HG02588 (cell line): ENCODE results near the gene LRRC70.
"Not testable (repeated sequence)": the region's sequence is repeated elsewhere in the genome, so short reads cannot be mapped to it uniquely, and the experiment has no call there.

Experiments
- ATAC-seq: cut with Tn5 transposase; IDR thresholded peaks from one replicate; pipeline ENCODE4 v1.9.1; 2021; ENCODE audit warnings: mild to moderate bottlenecking, moderate library complexity; ENCODE audit not compliant: unreplicated experiment

Gene LRRC70

DNA sequence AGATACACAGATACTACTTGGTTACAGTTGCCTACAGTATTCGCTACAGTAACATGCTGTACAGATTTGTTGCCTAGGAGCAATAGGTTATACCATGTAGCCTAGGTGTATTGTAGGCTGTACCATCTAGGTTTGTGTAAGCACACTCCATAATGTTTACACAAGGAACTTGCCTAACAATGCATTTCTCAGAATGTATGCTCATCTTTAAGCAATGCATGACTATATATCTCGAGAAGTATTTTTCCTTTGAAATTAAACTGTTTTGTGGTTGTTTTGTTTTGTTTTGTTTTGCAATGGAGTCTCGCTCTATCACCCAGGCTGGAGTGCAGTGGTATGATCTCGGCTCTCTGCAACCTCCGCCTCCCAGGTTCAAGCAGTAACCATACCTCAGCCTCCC is 25.3 kb downstream of the LRRC70 start:
- ATAC-seq: no peak

GRCh38 chr5:62605638-62606037 is 27.0 kb downstream of the LRRC70 start:
- no peak for ATAC-seq

- no peak for ATAC-seq
Measured at GRCh38 chr5:62606878-62607277, 28.3 kb downstream of the LRRC70 start.

DNA sequence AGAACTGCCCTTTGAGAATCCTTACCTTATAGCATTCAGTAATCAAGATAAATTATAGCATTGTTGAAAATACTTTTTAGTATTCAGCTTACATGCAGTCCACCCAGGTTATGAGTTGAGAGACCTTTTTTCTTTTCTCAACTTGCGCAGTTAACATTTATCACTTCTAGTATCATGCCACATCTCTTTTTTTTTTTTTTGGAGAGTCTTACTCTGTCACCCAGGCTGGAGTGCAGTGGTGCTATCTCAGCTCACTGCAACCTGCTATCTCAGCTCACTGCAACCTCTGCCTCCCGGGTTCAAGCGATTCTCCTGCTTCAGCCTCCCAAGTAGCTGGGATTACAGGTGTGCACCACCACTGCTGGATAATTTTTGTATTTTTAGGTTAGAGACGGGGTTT is 29.0 kb downstream of the LRRC70 start:
- ATAC-seq: no peak

- no peak for ATAC-seq
Measured at GRCh38 chr5:62608529-62609511, 30.2 kb downstream of the LRRC70 start.

GRCh38 chr5:62614355-62614754 is 35.7 kb downstream of the LRRC70 start:
- ATAC-seq: no peak

GRCh38 chr5:62616615-62617277 is 38.1 kb downstream of the LRRC70 start:
- no peak for ATAC-seq

DNA sequence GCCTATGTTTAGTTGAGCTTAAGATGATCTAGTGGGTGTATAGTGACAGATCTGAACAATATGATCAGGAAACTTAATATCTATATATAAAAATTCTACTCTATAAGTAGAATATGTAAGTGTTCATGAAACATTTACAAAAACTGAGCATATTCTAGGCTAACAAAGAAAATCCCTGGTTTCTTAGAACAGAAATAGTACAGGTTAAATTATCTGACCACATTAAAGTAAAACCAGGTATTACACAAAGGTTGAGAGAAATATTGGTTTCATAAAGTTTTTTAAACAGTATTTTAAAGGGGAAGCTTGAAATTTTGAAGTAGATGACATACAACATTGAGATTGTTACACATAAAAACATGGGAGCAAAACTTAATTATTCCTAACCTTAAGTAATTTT is 39.3 kb downstream of the LRRC70 start:
- ATAC-seq: no peak

DNA sequence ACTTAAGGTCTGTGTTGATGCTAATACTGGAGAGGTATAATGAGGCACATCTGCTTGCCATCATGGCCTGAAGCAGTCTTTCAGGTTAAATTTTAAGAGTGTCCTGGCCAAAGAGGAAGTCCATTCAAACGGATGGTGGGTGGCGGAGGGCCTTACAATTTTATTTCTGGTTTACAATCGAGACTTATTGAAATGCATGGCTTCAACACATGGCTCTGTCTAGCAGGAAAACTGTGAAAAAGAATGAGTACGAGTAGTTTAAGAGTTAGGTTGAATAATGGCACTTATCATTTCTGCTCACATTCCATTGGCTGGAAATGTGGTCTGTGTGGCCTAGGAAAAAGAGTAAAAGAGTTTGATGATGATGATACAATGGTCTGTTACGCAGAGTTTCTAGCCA is 42.1 kb downstream of the LRRC70 start:
- no peak for ATAC-seq

DNA sequence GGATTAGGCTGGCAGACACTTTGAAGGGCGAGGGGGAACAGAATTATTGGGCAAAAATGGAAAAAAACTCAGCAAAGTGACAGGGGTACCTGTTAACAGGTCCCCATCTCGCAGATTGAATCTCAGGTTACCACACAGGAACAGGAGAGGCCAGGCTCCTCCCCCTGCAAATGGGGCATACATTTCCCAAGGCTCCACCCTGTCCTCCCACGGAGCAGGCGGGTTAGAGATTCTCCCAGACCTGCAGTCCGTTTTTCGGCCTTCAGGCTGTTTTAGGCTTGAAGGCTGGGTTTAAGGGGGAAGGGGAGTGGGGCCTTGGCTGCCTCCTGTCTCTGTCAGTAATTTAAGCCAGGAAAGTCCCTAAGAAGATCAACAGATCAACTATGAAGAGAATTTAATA is 42.7 kb downstream of the LRRC70 start:
- no peak for ATAC-seq

DNA sequence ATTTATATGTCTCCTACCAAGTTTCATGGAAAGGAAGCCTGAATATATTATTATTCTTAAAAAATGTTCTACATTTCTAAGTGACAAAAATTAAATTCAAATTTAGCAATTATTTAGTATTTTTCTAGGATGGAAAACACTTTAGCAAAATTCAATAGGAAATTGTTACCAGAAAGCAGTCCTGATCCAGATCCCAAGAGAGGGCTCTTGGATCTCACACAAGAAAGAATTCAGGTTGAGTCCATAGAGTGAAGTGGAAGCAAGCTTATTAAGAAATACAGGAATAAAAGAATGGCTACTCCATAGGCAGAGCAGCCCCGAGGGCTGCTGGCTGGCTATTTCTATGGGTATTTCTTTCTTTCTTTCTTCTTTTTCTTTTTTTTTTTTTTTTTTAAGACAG is 44.7 kb downstream of the LRRC70 start:
- no peak for ATAC-seq

DNA sequence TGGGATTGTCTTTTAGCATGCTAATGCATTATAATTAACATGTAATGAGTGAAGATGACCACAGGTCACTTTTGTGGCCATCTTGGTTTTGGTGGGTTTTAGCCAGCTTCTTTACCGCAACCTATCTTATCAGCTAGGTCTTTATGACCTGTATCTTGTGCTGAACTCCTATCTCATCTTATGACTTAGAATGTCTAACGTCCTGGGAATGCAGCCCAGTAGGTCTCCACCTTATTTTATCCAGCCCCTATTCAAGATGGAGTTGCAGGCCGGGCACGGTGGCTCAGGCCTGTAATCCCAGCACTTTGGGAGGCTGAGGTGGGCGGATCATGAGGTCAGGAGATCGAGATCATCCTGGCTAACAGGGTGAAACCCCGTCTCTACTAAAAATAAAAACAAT is 45.8 kb downstream of the LRRC70 start:
- not testable (repeated sequence) for ATAC-seq

DNA sequence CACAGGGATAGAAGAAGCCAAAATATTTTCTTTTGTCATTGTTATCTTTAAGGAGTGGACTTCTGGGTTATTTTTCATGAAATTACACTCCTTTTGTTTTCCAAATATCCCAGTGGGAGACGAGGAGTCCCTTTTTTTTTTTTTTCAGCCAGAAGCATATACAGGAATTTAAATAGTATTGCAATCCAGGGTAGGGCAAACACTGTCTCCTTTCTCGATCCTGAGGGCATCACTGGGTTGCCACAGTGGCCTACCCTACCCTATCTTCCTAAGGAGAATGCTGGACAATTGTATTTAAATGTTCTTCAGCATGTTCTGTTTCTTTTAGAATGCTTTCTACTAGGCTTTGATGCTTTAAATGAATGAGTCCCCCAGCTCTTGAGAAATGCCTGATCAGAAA is 47.9 kb downstream of the LRRC70 start:
- ATAC-seq: no peak

DNA sequence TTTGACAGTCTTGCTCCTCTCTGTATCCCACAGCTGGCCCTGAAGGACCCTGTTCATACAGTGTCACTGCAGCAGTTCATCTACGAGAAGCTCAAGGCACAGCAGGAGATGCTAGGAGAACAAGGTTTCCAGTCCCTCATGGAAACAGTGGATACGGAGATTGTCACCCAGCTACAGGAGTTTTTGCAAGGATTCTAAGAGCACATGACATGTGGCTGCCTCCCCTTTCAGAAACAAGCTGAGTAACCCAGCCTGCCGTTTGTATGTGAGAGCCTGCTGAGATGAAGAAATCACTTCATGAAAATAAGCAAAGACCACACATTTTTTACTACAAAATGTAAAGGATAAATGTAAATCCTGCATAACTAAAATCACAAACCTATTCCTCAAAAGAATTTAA is 48.5 kb downstream of the LRRC70 start:
- no peak for ATAC-seq

DNA sequence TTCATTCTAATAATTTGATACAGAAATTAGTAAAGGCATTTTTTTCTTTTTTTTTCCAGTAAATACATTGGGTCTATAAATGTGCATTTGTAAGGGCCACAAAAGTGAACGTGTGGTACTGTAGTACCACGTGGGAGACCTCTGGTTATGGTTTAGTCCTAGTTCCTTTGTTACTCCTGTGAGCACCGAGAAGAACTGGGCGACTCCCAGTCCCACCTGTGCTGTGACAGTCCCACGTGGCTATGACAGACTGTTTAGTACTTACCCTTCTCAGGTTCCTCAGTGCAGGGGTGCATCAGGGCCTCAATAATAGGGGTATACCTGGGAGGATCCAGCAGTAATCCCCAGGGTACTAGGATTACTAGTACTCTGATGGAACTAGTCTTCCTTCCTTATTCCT is 49.3 kb downstream of the LRRC70 start:
- ATAC-seq: no peak
